Stimulated activated naive CD8-positive, alpha-beta T cell treated with anti-CD3 and anti-CD28 coated beads, Interleukin-15, amount 100 ng/mL, for 72 hours (primary cell): ENCODE measurements around the gene EFTUD2.

Experiments used
- ATAC-seq: fragments of 150-1000 bp; cut with Tn5 transposase; 2 replicates; pipeline ENCODE4 v1.10.0; 2021; ENCODE audit warnings: mild to moderate bottlenecking, moderate library complexity
- DNase-seq, 2 donors: peaks; one replicate each; pipeline ENCODE4 v3.0.0; 2021 to 2022
- H3K27ac Mint-ChIP-seq, 2 donors: one replicate each; pipeline ENCODE4 v1.8.0; 2022; ENCODE audit warnings: mild to moderate bottlenecking in 2 of 2, mixed read lengths in 2 of 2, moderate library complexity in 2 of 2
- H3K27me3 Mint-ChIP-seq: one replicate; pipeline ENCODE4 v1.8.0; 2022; ENCODE audit warnings: mixed read lengths
- H3K4me1 Mint-ChIP-seq: one replicate; pipeline ENCODE4 v1.8.0; 2022; ENCODE audit warnings: mild to moderate bottlenecking, mixed read lengths
- H3K4me3 Mint-ChIP-seq, 2 donors: one replicate each; pipeline ENCODE4 v1.8.0; 2022; ENCODE audit warnings: mild to moderate bottlenecking in 2 of 2, mixed read lengths in 2 of 2, moderate library complexity in 1 of 2
- H3K9me3 Mint-ChIP-seq, 2 donors: one replicate each; pipeline ENCODE4 v1.8.0; 2022; ENCODE audit warnings: mixed read lengths in 2 of 2

EFTUD2 gene

DNA sequence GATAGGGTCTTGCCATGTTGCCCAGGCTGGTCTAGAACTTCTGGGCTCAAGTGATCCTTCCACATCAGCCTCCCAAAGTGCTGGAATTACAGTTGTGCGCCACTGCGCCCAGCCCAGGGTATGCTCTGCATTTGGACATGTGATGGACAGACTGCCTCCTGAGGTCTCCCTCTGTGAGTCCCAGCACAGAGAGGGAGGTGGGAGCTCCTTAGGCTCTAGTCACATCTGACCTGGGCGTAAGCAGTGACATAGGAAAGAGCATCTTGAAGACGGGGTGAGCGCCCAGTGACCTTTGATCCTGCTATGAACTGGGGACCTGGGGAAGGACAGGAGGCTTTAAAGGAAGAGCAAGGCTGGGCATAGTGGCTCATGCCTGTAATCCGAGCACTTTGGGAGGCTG is 18.2 kb upstream of the EFTUD2 start:
- no peaks in the 10 kb centered on the region for H3K9me3 Mint-ChIP-seq
- H3K4me3 Mint-ChIP-seq = no peak overlapping the region
- ATAC-seq (no peak), DNase-seq (no peak)
- no peak overlapping the region for H3K27ac Mint-ChIP-seq
- H3K27me3 Mint-ChIP-seq = peaks cover 58% of the 10 kb centered on the region
- peaks cover 18% of the 10 kb centered on the region for H3K4me1 Mint-ChIP-seq

DNA sequence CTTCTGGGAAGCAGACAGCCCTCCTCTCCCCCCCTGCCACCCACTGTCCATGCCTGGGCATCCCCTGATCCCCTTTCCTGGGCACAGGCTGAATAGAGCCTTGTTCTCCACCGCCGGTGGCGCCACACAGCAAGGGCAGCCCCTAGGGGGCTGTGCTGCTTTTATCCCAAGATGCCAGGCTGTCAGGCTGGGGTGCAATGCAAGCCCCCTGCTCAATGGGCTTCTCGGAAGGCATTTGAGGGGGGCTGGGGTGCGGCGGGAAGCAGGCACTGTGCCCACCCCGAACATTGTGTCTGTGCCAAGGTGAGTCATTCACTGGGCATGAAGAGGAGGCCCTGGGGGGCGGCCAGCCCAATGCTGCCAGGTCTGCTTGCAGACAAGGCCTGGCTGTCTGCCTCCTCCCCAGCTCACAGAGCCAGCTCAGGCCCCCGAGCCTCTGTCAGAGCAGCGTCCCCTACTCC is 17.6 kb upstream of the EFTUD2 start:
- peaks cover 58% of the 10 kb centered on the region for H3K27me3 Mint-ChIP-seq
- peaks cover 18% of the 10 kb centered on the region for H3K4me1 Mint-ChIP-seq
- ATAC-seq = no peak
- no peak overlapping the region for H3K4me3 Mint-ChIP-seq
- no peak for DNase-seq
- no peak overlapping the region for H3K27ac Mint-ChIP-seq
- H3K9me3 Mint-ChIP-seq = no peaks in the 10 kb centered on the region

DNA sequence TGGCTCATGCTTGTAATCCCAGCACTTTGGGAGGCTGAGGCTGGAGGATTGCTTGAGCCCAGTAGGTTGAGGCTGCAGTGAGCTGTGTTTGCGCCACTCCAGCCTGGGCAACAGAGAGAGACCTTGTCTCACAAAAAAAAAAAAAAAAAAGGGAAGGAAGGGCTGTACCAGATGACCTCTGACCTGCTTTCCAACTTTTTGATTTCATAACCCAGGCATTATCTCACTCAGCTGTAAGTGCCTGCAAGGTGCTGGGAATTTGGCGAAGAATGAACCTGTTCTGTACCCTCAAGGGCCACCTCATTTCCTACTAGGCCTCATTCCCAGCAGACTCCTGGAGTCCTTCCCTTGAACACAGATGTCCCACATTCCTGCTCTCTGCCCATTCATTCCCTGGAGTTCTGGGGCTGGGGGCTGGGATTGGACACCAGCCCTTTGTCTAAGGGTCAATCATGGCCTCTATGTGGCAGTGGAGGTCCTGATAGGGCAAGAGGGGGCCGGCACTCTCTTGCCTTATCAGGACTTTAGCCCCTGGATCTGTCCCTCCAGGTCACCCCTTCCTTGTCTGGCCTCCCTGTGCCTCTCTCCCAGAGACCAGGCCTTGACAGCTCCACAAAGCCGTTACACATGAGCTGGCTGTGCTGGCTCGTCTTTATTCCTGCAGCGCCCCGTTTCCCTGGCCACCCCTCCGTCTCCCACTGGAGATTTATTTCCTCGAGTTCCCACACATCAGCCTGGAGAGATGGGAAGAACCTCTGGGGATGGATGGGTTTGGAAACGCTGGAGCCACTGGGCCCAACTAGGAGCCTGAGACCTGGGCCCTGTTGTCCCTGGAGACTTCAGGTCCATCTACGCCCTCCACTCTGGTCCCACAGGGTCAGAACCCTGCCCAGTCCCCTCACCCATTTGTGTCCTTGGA is 16.9 kb upstream of the EFTUD2 start:
- ATAC-seq = no peak
- Mint-ChIP-seq H3K27ac (no peak overlapping the region), H3K9me3 (no peaks in the 10 kb centered on the region), H3K27me3 (peaks cover 58% of the 10 kb centered on the region), H3K4me1 (peaks cover 23% of the 10 kb centered on the region), H3K4me3 (no peak overlapping the region)
- no peak for DNase-seq

DNA sequence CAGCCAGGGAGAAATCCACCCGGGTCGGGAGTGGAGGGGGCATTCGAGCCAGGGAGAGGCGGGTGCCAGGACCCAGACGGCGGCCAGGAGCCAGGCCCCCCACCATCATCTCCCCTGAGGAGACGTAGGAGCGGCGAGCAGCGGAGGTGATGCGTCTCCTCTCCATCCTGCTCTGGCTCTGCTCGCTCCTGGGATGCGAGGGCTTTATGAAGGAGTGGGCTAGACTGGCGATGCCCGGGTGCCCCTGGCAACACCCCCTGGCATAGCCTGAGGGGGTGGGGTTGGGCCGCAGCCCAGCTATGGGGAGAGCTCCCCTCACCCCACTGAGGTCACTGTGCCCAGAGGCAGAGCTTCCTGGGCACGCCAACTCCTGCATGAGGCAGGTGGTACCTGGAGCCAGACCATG is 16.1 kb upstream of the EFTUD2 start, which contains the start of gene GFAP:
GFAP (minus strand) TSS at position 180 of the 406 bp plus-strand sequence; CDS start at position 166, 14 bp downstream.
- no peak for ATAC-seq
- Mint-ChIP-seq H3K27me3 (peaks cover 58% of the 10 kb centered on the region), H3K4me3 (no peak within 1 kb of the TSS)

DNA sequence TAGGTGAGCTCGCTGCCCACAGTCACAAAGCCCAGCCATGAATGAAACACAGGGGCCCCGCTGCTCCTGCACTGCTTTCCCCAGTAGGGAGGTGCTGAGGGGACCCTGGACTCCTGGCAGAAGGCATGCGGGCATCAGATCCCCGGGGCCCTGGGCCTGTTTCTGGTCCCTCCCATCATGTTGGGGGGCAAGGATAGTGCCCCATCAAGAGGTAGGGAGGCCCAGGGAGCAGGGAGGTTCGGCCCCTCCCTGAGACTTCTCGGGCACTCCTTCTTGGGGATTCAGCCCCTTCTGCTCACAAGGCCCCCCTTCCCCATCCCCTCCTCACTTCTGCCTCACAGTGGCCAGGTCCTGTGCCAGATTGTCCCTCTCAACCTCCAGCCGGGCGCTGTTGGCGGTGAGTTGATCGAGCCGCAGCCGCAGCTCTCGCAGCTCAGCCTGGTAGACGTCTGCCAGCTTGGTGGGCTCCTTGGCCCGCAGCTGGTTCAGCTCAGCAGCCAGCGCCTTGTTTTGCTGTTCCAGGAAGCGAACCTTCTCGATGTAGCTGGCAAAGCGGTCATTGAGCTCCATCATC is 15.5 kb upstream of the EFTUD2 start:
- DNase-seq (no peak), ATAC-seq (no peak)
- H3K9me3 Mint-ChIP-seq = no peaks in the 10 kb centered on the region
- peak overlapping the region in 1 of 2 donors; percentile 23 for H3K27ac Mint-ChIP-seq
- peaks cover 53% of the 10 kb centered on the region for H3K27me3 Mint-ChIP-seq
- H3K4me1 Mint-ChIP-seq = peaks cover 18% of the 10 kb centered on the region
- no peak overlapping the region for H3K4me3 Mint-ChIP-seq

More for the DNA sequence above, 16.1 kb upstream of the EFTUD2 start, which contains the start of gene GFAP:
- no peak for DNase-seq
- Mint-ChIP-seq H3K4me1 (peaks cover 22% of the 10 kb centered on the region), H3K27ac (peak within 1 kb of the TSS in 1 of 2 donors; percentile 23), H3K9me3 (no peaks in the 10 kb centered on the region)

DNA sequence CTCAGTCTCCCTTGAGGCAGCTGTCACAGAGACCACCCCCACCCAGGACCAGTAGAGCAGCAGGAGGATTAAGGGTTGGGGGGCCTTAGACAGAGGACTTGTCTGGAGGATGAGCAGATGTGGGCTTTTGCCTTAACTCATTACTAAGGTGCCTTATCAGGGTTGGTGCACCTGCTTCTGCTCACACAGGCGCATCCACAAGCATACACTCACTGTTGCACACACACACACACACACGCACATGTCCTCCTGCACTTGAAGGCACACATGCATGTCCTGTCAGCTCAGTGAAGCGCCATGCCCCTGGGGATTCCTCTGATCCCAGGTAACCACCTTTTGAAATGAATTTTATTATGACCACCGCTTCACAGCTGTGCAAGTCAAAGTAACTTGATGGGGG is 14.9 kb upstream of the EFTUD2 start:
- Mint-ChIP-seq H3K27me3 (peaks cover 47% of the 10 kb centered on the region), H3K4me1 (peaks cover 18% of the 10 kb centered on the region), H3K4me3 (no peak overlapping the region), H3K9me3 (no peaks in the 10 kb centered on the region), H3K27ac (no peak overlapping the region)
- DNase-seq (no peak), ATAC-seq (no peak)

DNA sequence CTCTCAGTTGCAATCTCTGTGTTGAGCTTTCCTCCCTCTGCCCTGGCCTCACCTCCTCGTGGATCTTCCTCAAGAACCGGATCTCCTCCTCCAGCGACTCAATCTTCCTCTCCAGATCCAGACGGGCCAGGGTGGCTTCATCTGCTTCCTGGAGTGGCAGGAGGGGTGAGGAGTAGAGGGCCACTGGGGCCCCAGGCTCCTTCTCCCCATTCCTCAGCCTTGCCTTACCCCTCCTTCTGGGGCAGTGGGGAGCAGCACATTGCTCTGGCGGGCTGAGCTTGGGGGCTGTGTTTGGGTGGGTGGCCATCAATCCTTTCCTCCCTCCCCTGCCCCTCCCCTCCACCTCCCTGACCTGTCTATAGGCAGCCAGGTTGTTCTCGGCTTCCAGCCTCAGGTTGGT is 14.4 kb upstream of the EFTUD2 start:
- no peaks in the 10 kb centered on the region for H3K9me3 Mint-ChIP-seq
- no peak overlapping the region for H3K27ac Mint-ChIP-seq
- H3K4me1 Mint-ChIP-seq = peaks cover 18% of the 10 kb centered on the region
- no peak for DNase-seq
- ATAC-seq = no peak
- H3K27me3 Mint-ChIP-seq = peaks cover 50% of the 10 kb centered on the region
- no peak overlapping the region for H3K4me3 Mint-ChIP-seq

DNA sequence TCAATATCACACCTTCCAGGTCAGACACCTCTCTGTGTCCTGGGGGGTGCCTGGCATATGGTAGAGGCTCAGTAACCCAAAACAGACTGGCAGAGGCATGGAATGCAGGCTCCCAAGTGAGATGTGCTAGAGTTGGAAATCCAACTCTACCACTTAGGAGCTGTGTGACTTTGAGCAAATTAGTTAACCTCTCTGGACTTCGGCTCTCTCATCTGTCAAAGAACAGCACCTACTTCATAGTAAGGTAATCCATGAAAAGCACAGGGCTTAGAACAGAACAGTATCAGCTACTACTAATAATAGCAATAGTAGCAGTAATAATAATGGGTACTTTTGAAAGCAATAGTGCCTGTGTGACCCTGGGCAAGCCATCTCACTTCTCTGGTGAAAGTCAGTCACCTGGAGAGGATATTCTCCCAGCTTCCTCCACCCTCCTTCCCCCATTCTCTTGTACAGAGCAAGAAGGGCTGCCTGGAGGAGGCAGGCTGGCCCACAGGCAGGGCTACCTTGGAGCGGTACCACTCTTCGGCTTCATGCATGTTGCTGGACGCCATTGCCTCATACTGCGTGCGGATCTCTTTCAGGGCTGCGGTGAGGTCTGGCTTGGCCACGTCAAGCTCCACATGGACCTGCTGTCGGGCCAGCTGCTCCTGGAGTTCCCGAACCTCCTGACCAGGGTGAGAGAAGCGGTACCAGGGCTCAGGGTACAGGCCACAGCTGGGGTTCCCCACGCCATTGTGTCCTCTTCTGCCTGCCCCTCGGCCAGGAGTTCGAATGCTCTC is 13.7 kb upstream of the EFTUD2 start:
- H3K27ac Mint-ChIP-seq = no peak overlapping the region
- no peak for ATAC-seq

DNA sequence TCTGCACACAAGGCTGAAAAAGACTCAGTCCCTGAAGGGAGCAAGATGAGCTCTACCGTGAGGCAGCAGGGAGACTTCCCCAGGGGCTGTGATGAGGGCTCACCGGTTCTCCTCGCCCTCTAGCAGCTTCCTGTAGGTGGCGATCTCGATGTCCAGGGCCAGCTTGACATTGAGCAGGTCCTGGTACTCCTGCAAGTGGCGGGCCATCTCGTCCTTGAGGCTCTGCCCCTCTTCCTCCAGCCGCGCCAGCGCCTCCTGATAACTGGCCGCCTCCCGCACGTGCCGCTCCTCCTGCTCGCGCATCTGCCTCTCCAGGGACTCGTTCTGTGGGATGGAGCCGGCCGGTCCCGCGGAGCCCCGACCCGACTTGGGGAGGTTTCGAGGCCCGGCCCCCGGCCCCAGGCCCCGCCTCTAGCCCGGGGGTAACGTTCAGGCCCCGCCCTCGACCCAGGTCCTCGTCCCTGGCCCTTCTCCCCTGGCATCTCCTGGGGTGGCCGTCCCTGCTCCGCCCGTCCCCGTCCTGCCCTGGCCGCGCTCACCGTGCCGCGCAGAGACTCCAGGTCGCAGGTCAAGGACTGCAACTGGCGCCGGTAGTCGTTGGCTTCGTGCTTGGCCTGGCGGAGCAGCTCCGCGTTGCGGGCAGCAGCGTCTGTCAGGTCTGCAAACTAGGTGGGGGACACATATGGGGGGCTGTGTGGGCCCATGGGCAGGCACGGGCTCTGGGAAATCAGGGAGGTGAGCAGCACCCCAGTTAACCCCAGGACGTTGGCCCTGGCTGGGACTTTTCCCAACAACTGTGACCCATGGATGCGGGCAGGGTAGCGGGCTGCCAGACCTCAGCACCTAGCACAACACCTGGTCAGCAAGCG is 12.1 kb upstream of the EFTUD2 start:
- no peak overlapping the region for H3K27ac Mint-ChIP-seq

More for the DNA sequence above, 13.7 kb upstream of the EFTUD2 start:
- no peaks in the 10 kb centered on the region for H3K9me3 Mint-ChIP-seq
- H3K4me1 Mint-ChIP-seq = peaks cover 18% of the 10 kb centered on the region
- peaks cover 58% of the 10 kb centered on the region for H3K27me3 Mint-ChIP-seq
- no peak for DNase-seq
- H3K4me3 Mint-ChIP-seq = peak overlapping the region in 1 of 2 donors; percentile 19

DNA sequence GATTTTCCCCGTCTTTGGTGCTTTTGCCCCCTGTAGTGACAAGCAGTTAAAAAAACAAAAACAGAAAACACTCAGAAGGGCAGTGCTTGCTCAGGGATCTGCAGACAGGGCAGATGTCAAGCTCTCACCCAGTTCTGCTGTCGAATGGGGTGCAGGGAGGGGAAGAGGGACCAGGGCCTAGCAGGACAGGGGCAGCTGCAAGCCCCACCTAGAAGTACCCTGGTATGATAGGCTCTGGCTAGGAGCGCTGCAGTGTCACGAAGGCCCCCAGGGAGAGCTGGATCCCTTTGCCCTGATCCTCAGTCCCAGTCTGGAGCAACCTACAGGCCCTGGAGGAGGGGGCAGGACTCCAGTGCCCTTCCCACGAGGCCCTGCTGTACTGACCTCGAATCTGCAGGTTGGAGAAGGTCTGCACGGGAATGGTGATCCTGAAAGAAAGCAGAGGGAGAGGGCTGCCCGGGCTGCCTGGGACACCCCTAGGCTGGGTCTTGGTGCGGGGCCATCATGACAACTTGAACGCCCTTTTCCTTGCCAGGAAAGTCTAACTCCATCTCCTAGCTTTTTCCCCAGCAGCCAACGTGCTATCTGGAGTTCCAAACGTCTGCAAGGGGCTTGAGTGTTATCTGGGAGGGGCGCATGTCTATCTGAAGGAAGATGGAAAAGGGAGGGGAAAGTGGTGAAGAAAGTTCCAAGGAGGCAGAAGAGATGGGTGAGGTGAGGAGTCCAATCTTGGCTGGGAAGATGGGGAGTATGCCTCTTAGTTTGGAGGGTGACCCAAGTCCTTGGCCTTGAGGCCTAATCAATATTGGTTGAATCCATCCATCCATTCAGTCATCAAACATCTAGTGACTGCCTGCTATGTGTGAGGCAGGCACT is 11.2 kb upstream of the EFTUD2 start:
- no peaks in the 10 kb centered on the region for H3K9me3 Mint-ChIP-seq
- H3K27me3 Mint-ChIP-seq = peaks cover 60% of the 10 kb centered on the region
- DNase-seq = no peak
- peaks cover 18% of the 10 kb centered on the region for H3K4me1 Mint-ChIP-seq
- H3K4me3 Mint-ChIP-seq = peak overlapping the region in 1 of 2 donors; percentile 60
- H3K27ac Mint-ChIP-seq = no peak overlapping the region
- no peak for ATAC-seq

More for the DNA sequence above, 12.1 kb upstream of the EFTUD2 start:
- DNase-seq (peak; percentile 49 to 58), ATAC-seq (peak; percentile 82)
- Mint-ChIP-seq H3K27me3 (peaks cover 60% of the 10 kb centered on the region), H3K4me1 (peaks cover 18% of the 10 kb centered on the region), H3K9me3 (no peaks in the 10 kb centered on the region), H3K4me3 (peak overlapping the region; percentile 48 to 60)

DNA sequence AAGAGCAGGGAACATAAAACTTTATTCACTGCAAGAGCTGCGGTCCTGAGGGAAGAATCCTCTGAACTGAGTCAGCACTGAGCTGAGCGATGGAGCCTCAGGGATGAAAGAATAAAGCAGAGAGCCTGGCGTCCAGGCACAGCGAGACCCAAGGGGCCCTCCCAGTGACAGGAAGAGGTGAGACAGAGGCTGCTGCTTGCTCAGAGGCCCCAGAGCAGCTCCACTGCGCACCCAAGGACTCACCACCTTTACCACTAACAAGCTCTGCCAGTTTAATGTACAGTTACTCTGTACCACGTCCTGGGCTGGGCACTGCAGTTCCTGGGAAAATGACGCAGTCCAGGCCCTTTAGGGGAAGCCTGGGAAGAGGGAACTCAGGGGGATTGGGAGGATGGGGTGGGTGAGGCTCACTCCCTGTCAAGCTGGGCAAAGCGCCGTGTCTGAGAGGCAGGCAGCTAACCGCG is 10.5 kb upstream of the EFTUD2 start:
- Mint-ChIP-seq H3K9me3 (no peaks in the 10 kb centered on the region), H3K27ac (no peak overlapping the region), H3K4me1 (peaks cover 18% of the 10 kb centered on the region), H3K4me3 (no peak overlapping the region), H3K27me3 (peaks cover 53% of the 10 kb centered on the region)
- DNase-seq = no peak
- ATAC-seq = no peak

DNA sequence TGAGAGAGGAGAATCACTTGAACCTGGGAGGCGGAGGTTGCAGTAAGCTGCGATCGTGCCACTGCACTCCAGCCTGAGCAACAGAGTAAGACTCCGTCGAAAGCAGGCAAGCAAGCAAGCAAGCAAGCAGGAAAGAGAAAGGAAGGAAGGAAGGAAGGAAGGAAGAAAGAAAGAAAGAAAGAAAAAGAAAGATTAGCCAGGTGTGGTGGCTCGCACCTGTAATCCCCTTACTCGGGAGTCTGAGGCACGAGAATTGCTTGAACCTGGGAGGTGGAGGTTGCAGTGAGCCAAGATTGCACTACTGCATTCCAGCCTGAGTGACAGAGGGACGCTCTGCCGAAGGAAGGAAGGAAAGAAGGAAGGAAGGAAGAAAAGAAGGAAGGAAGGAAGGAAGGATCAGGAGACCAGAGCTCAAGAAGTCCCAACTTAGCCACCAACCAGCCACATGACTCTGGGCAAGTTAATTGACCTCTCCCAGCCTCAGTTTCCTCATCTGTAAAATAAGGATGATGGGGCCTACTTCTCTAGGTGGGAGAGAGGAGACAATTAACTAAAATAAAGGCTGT is 9.6 kb upstream of the EFTUD2 start:
- H3K9me3 Mint-ChIP-seq = no peaks in the 10 kb centered on the region
- ATAC-seq (no peak), DNase-seq (no peak)
- peaks cover 49% of the 10 kb centered on the region for H3K27me3 Mint-ChIP-seq
- H3K27ac Mint-ChIP-seq = no peak overlapping the region
- H3K4me1 Mint-ChIP-seq = peaks cover 18% of the 10 kb centered on the region
- no peak overlapping the region for H3K4me3 Mint-ChIP-seq

DNA sequence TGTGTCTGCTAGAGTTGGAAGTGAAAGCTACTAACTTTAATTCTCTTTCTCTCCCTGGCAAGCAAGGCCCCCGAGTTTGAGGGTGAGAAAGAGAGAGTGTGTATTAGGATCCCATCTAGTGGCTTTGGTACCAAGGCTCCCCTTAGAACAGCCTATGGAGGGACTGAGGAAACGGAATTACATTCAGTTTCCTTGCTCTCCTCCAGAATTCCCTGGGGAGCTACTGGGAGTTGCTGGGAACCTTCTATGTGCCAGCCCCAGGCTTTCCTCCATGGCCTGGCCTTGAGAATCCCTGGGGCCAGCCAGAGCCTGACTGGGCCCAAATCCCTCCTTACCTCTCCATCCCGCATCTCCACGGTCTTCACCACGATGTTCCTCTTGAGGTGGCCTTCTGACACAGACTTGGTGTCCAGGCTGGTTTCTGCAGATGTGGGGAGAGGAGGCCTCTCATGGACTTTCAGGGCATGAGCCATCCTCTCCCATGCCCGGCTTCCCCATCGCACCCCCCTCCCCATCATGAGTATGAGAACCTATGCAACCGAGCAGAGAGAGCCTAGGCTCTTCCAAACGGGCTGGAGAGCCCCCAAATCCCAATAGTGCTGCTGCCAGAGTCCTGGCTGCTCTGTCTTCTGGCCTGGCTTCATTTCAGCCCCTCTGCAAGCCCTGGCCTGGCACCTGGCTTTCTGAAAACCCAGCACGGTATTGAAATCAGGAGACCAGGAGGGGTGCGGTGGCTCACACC is 8.7 kb upstream of the EFTUD2 start:
- Mint-ChIP-seq H3K9me3 (no peaks in the 10 kb centered on the region), H3K4me3 (no peak overlapping the region), H3K27me3 (peaks cover 39% of the 10 kb centered on the region), H3K4me1 (peaks cover 12% of the 10 kb centered on the region), H3K27ac (no peak overlapping the region)
- no peak for DNase-seq
- ATAC-seq = no peak
